H1 (cell line): ENCODE measurements around the gene FXYD5. TPM values are rescaled to one million over a fixed set of nuclear protein-coding genes. Genes with fewer than 3 reads are reported as not detected.

Experiments used
- CTCF ChIA-PET: fragments of 300-600 bp; sonication (Branson Sonifier 250); formaldehyde crosslinking; loops from one replicate; lab custom pipeline; 2021; ENCODE audit not compliant: partially characterized antibody; lab: Charles Lee
- POLR2A ChIA-PET: fragments of 300-600 bp; sonication (Branson Sonifier 250); formaldehyde crosslinking; loops from one replicate; lab custom pipeline; 2021; ENCODE audit warnings: inconsistent platforms; ENCODE audit not compliant: partially characterized antibody; lab: Charles Lee
- DNase-seq, 2 experiments: peaks; one replicate each; pipeline versions ENCODE4 v3.0.0 to v3.0.0-alpha.2; 2010 to 2022; ENCODE audit warnings: low spot score in 2 of 2, low read depth in 1 of 2, mixed read lengths in 1 of 2
- FAIRE-seq: peaks from 2 replicates; lab custom pipeline; 2011; peaks lifted over from hg19 to GRCh38; lab: Jason Lieb, UNC
- H2AFZ ChIP-seq: 2 replicates; pipeline ENCODE4 v1.8.1; 2012; ENCODE audit warnings: low read length, inconsistent platforms
- H2AK5ac ChIP-seq: 2 replicates; pipeline ENCODE4 v1.6.1; 2013; ENCODE audit warnings: low read depth, low read length
- H2BK120ac ChIP-seq: replicated peaks from 2 replicates; pipeline ENCODE3; 2013; ENCODE audit warnings: low read depth, low read length, inconsistent platforms
- H2BK12ac ChIP-seq: 2 replicates; pipeline ENCODE4 v1.6.1; 2013; ENCODE audit warnings: low read depth, low read length
- H2BK15ac ChIP-seq: 2 replicates; pipeline ENCODE4 v1.6.1; 2013; ENCODE audit warnings: low read length
- H2BK20ac ChIP-seq: 2 replicates; pipeline ENCODE4 v1.6.1; 2013; ENCODE audit warnings: low read length
- H2BK5ac ChIP-seq: 2 replicates; pipeline ENCODE4 v1.6.1; 2013; ENCODE audit warnings: low read depth, low read length
- H3K14ac ChIP-seq: 2 replicates; pipeline ENCODE4 v1.6.1; 2013; ENCODE audit warnings: inconsistent platforms; ENCODE audit not compliant: insufficient read length
- H3K18ac ChIP-seq: 2 replicates; pipeline ENCODE4 v1.6.1; 2013; ENCODE audit warnings: low read length; ENCODE audit errors: extremely low read depth
- H3K23ac ChIP-seq: 2 replicates; pipeline ENCODE4 v1.6.1; 2013; ENCODE audit warnings: inconsistent platforms; ENCODE audit not compliant: insufficient read length
- H3K23me2 ChIP-seq: 2 replicates; pipeline ENCODE4 v1.6.1; 2013; ENCODE audit warnings: low read depth, low read length
- H3K27ac ChIP-seq: 2 replicates; pipeline ENCODE4 v1.6.1; 2011; ENCODE audit warnings: low read depth, low read length, inconsistent platforms
- H3K27me3 ChIP-seq, 4 experiments: replicated peaks in 1 of 4; 1 replicate in 1 of 4; 2 replicates in 3 of 4; pipeline versions ENCODE4 v1.6.1 to v1.8.1; 2011 to 2013; ENCODE audit warnings: low read length in 3 of 4, mild to moderate bottlenecking in 3 of 4, inconsistent platforms in 2 of 4, mixed read lengths in 2 of 4, moderate library complexity in 1 of 4; ENCODE audit not compliant: control insufficient read depth in 3 of 4, insufficient read depth in 3 of 4; ENCODE audit errors: extremely low read depth in 1 of 4
- H3K36me3 ChIP-seq, 4 experiments: 2 replicates each; pipeline versions ENCODE4 v1.6.1 to v1.8.1; 2011 to 2013; ENCODE audit warnings: mild to moderate bottlenecking in 4 of 4, low read length in 3 of 4, moderate library complexity in 2 of 4, control low read depth in 1 of 4, inconsistent platforms in 1 of 4; ENCODE audit not compliant: insufficient read depth in 4 of 4, control insufficient read depth in 2 of 4
- H3K4ac ChIP-seq: replicated peaks from 2 replicates; pipeline ENCODE3; 2013; ENCODE audit warnings: low read length, low read depth, mixed read lengths, inconsistent platforms; ENCODE audit not compliant: insufficient read length
- H3K4me1 ChIP-seq, 4 experiments: replicated peaks in 1 of 4; 1 replicate in 1 of 4; 2 replicates in 3 of 4; pipeline versions ENCODE4 v1.6.1 to v1.8.1; 2011 to 2013; ENCODE audit warnings: low read length in 3 of 4, inconsistent platforms in 2 of 4, mixed read lengths in 1 of 4; ENCODE audit not compliant: insufficient read depth in 4 of 4, control insufficient read depth in 3 of 4
- H3K4me2 ChIP-seq, 2 experiments: 2 replicates each; pipeline versions ENCODE4 v1.6.1 to v1.8.1; 2011 to 2013; ENCODE audit warnings: low read depth in 2 of 2, low read length in 2 of 2, control low read depth in 1 of 2, inconsistent platforms in 1 of 2, mild to moderate bottlenecking in 1 of 2; ENCODE audit not compliant: insufficient read depth in 1 of 2
- H3K4me3 ChIP-seq, 4 experiments: fragments of 200-600, 300-600 bp in 1 of 4; sonication (generic), shearing (Covaris generic), sonication (Bioruptor Twin) in 1 of 4; 2 replicates each; pipeline versions ENCODE4 v1.5.1 to v1.8.1; 2011 to 2016; ENCODE audit warnings: low read length in 4 of 4, low read depth in 3 of 4, control low read depth in 2 of 4, inconsistent platforms in 2 of 4, mild to moderate bottlenecking in 2 of 4, mixed read lengths in 1 of 4, moderate library complexity in 1 of 4; ENCODE audit not compliant: insufficient read depth in 2 of 4; ENCODE audit errors: extremely low read depth in 1 of 4
- H3K56ac ChIP-seq: replicated peaks from 2 replicates; pipeline ENCODE3; 2013; ENCODE audit warnings: low read depth, mild to moderate bottlenecking, mixed read lengths, low read length, inconsistent platforms; ENCODE audit not compliant: insufficient read length
- H3K79me1 ChIP-seq: 2 replicates; pipeline ENCODE4 v1.6.1; 2013; ENCODE audit warnings: low read depth, low read length, control low read depth
- H3K79me2 ChIP-seq, 2 experiments: 2 replicates each; pipeline versions ENCODE4 v1.6.1 to v1.8.1; 2012 to 2013; ENCODE audit warnings: low read length in 2 of 2, mild to moderate bottlenecking in 2 of 2, inconsistent platforms in 1 of 2; ENCODE audit not compliant: insufficient read depth in 2 of 2, control insufficient read depth in 1 of 2
- H3K9ac ChIP-seq, 4 experiments: replicated peaks in 1 of 4; 1 replicate in 1 of 4; 2 replicates in 3 of 4; pipeline versions ENCODE4 v1.6.1 to v1.8.1; 2011 to 2013; ENCODE audit warnings: low read depth in 3 of 4, low read length in 3 of 4, control low read depth in 2 of 4, mild to moderate bottlenecking in 2 of 4, moderate library complexity in 2 of 4, inconsistent platforms in 1 of 4; ENCODE audit errors: extremely low read depth in 1 of 4
- H3K9me3 ChIP-seq, 2 experiments: 2 replicates each; pipeline versions ENCODE4 v1.6.1 to v1.8.1; 2012 to 2013; ENCODE audit warnings: mild to moderate bottlenecking in 2 of 2, moderate library complexity in 2 of 2, control low read depth in 1 of 2, inconsistent platforms in 1 of 2, low read depth in 1 of 2, low read length in 1 of 2, mixed read lengths in 1 of 2; ENCODE audit not compliant: insufficient read depth in 2 of 2
- H4K20me1 ChIP-seq, 2 experiments: replicated peaks in 1 of 2; 2 replicates each; pipeline versions ENCODE3 to v1.8.1; 2011 to 2013; ENCODE audit warnings: inconsistent platforms in 2 of 2, low read length in 2 of 2, mild to moderate bottlenecking in 1 of 2; ENCODE audit not compliant: insufficient read depth in 2 of 2, control insufficient read depth in 1 of 2
- H4K5ac ChIP-seq: 2 replicates; pipeline ENCODE4 v1.6.1; 2013; ENCODE audit warnings: low read length, low read depth, mixed read lengths, inconsistent platforms; ENCODE audit not compliant: insufficient read length
- H4K8ac ChIP-seq: 2 replicates; pipeline ENCODE4 v1.8.0; 2013; ENCODE audit warnings: mild to moderate bottlenecking, moderate library complexity, low read length, inconsistent platforms; ENCODE audit not compliant: insufficient read depth; ENCODE audit errors: extremely low read depth
- H4K91ac ChIP-seq: replicated peaks from 2 replicates; pipeline ENCODE3; 2013; ENCODE audit warnings: low read length, mixed read lengths, inconsistent platforms; ENCODE audit not compliant: insufficient read length
- CBX8 ChIP-seq: fragments of 300-800, 300-1000 bp; sonication (generic); IDR thresholded peaks from 2 replicates; pipeline ENCODE4 v1.7.1; 2016; ENCODE audit warnings: low read depth, low read length, borderline replicate concordance
- CHD1 ChIP-seq: IDR thresholded peaks from 2 replicates; pipeline ENCODE4 v1.6.1; 2012; ENCODE audit warnings: low read depth, low read length, improper control_type of control experiment
- GABPA ChIP-seq: IDR thresholded peaks from 2 replicates; pipeline ENCODE4 v1.6.1; 2011; ENCODE audit warnings: mild to moderate bottlenecking, low read length, moderate library complexity, borderline replicate concordance; ENCODE audit not compliant: insufficient read depth
- HDAC6 ChIP-seq: IDR thresholded peaks from one replicate; pipeline ENCODE4 v1.7.1; 2012; ENCODE audit warnings: low read depth, mild to moderate bottlenecking, inconsistent platforms, low read length, moderate library complexity
- SAP30 ChIP-seq: fragments of 300-600 bp; sonication (generic); IDR thresholded peaks from 2 replicates; pipeline ENCODE4 v1.7.1; 2012; ENCODE audit warnings: low read length, moderate library complexity, mild to moderate bottlenecking, inconsistent platforms; ENCODE audit not compliant: insufficient read depth, insufficient replicate concordance
- WGBS, 2 experiments: shearing (Covaris generic) in 1 of 2; methylation state at CpG; one replicate each; pipeline versions ENCODE4 v1.1.6 to v1.1.7; 2013 to 2015; ENCODE audit warnings: low lambda C conversion rate in 2 of 2, mixed read lengths in 2 of 2, inconsistent platforms in 1 of 2, low coverage in 1 of 2, missing lambda C conversion rate in 1 of 2; ENCODE audit not compliant: insufficient replicate concordance in 2 of 2, insufficient coverage in 1 of 2, insufficient read length in 1 of 2; ENCODE audit errors: extremely low coverage in 1 of 2, missing lambda C conversion rate in 1 of 2; 5-methylcytosine and 5-hydroxymethylcytosine counted together
- polyA plus RNA-seq, 7 experiments: library from polyadenylated mRNA; depleted of rRNA in 3 of 7; stranded (reverse) in 5 of 7; unstranded in 2 of 7; fragments of >200 nt in 5 of 7; fragments of 200-250 nt in 2 of 7; gene quantifications; 1 replicate in 5 of 7; 2 replicates in 1 of 7; 4 replicates in 1 of 7; pipeline versions ENCODE4 v1.2.1 to v1.2.3, GENCODE V29; 2011 to 2013; ENCODE audit warnings: missing spikeins in 2 of 7, mixed read lengths in 2 of 7
- total RNA-seq: library from RNA; stranded (reverse); fragmentation: NEBNext Ultra II Directional; extraction: Animal tissue kit (Norgen Biotek cat#: 25700); gene quantifications from 2 replicates; pipeline ENCODE4 v1.2.1, GENCODE V29; 2021

FXYD5 gene
- total and polyA plus RNA-seq, 2 of the 8 experiments (the other 6 are each of a cell fraction or from before 2014, with no cell fraction given), result 99.0 to 191 TPM

- H2BK5ac ChIP-seq, result no peak overlapping the region
- H2BK12ac ChIP-seq, result no peak overlapping the region
- no peak overlapping the region for H3K9ac ChIP-seq
- no peak overlapping the region for H3K4me3 ChIP-seq
- H4K91ac ChIP-seq, result no peak overlapping the region
- no peak overlapping the region; a peak in 1 of 4 replicates for H3K4me2 ChIP-seq
- H3K79me2 ChIP-seq, result peaks cover 0 to 11% of the 10 kb centered on the region in 2 experiments; a peak in 1 of 4 replicates
- H4K20me1 ChIP-seq, result peaks cover 1 to 5% of the 10 kb centered on the region in 2 experiments
- H4K8ac ChIP-seq, result no peak overlapping the region
- H4K5ac ChIP-seq, result no peak overlapping the region
- peaks cover 0 to 5% (median 3%) of the 10 kb centered on the region in 4 experiments; a peak in 3 of 7 replicates for H3K27me3 ChIP-seq
- no peak overlapping the region for H3K14ac ChIP-seq
- no peak overlapping the region for H2BK120ac ChIP-seq
- peaks cover 4 to 15% (median 12%) of the 10 kb centered on the region in 4 experiments for H3K4me1 ChIP-seq
- ChIA-PET CTCF (interaction anchor here (2.5 kb wide), 1 partner anchor 15 kb away, joined by 15 read pairs; the partner anchor contains the start of gene FXYD7), POLR2A (interaction anchor here (1.2 to 5.6 kb wide), 3 partner anchors 13 to 43 kb away, joined by 3 to 67 read pairs (median 8); partner anchors contain the start of gene FXYD7)
- H2BK15ac ChIP-seq, result no peak overlapping the region
- no peak overlapping the region for H3K27ac ChIP-seq
- no peak overlapping the region for H2AK5ac ChIP-seq
- no peak for DNase-seq
- peaks cover 3 to 37% (median 16%) of the 10 kb centered on the region in 4 experiments; a peak in 6 of 8 replicates for H3K36me3 ChIP-seq
- H3K79me1 ChIP-seq, result peaks cover 6% of the 10 kb centered on the region
- H3K9me3 ChIP-seq, result no peaks in the 10 kb centered on the region
- no peak overlapping the region for H3K56ac ChIP-seq
- no peak overlapping the region for H2AFZ ChIP-seq
- peaks cover 9% of the 10 kb centered on the region; the same call in 1 of the 2 replicates for H3K23me2 ChIP-seq
- H3K4ac ChIP-seq, result no peak overlapping the region
- 89% methylated on average over 7 of the region's 7 CpGs; no CpG with 5 or more reads in 1 of the 2 experiments for WGBS, 2 experiments
- no peak overlapping the region for H2BK20ac ChIP-seq
- H3K18ac ChIP-seq, result no peak overlapping the region
- no peak for FAIRE-seq
- H3K23ac ChIP-seq, result no peak overlapping the region
- TF ChIP-seq HDAC6 (no peak), GABPA (no peak), SAP30 (no peak), CBX8 (no peak), CHD1 (no peak)
These were observed 2.1 kb downstream of the FXYD5 start for GRCh38 chr19:35156673-35157014.
